ENCODE data around the gene ACBD4.
"Not testable (repeated sequence)": the region's sequence is repeated elsewhere in the genome, so short reads cannot be mapped to it uniquely, and the experiment has no call there.

Gene ACBD4

DNA sequence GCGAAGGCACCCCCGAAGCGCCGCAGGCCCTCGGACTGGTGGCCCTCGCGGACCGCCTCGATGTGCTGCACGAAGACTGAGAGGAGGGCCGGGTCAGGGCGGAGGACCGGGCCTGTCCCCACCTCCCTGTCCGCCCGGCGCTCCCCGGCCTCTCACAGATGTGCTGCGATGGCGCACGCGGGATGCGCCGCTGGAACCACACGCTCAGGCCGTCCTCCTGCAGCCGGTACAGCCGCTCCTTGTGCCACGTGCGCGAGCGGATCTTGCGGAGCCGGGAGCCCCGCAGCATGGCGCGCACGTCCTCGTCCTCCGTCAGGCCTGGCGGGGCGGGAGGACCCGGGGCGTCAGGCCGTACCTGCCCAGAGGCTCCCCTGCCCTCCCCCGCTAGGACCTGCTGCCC lies 14.4 kb upstream of the ACBD4 start:
- no peak for DNase-seq

DNA sequence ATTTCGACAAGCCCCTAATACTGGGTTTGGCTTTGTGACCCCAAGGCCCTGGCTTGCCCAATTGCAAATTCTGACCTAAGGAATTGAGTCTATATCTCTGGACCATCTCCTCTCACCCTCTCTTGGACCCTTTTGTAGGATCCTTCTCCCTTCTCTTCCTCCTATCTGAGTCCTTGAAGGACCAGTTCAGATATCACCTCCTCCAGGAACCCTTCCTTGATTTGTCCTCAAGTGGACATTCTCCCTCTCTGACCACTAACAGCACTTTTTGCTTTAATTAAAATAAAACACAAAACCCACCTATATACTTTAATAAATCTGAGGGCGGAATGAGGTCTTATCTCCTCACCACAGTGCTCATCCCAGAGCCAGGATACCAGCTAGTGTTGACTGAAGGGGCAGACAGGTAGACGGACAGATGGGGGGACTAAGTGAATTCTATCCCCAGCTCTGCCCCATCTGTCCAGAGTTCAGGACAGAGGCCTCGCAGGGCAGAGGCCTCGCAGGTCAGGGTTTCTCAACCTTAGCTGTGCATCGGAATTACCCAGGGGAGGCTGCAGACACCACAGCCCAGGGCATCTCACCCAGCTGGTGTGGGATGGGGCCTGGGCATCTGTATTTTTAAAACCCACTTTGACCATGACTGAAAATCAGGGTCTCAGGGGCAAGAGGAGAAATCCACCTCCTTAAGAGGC lies 12.3 kb upstream of the ACBD4 start:
- no peak for DNase-seq

DNA sequence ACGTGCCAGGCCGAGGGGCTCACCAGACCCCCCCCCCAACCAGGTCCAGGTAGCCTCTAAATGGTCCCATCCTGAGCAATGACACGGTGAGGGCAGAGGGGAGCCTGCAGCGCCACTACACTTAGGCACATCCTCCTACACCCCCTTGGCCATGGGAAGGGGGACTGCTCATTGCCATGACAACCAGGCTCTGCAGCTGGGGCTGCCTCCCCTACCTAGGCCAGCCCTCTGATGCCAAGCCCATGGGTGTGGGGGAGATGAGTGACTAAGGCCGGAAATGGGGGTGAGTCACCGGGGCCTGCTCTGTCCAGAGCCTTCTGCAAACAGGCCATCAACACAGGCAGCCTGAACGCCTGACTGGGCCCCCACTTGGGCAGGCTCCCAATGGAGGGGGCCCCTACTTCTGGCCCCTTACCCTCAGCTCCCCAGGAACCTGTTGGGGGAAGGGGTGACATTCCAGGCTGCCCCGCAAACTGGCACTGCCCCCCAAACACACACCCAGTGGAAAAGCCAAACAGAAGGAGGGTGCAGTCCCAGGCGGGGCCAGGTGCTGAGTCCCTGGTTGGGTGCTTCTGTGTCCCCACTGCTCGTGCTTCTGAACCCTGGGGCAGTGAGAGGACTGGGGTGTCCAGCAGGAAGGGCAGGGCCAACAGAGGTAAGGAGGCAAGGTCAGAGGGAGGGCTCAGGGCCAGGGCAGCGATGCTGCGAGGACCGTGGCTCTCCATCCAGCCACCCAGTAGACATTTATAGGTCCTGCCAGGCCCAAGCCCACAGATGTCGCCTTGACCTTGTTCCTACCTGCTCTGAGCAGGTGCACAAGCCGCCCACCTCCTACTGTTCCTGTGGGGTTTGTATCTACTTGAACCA lies 11.3 kb upstream of the ACBD4 start:
- DNase-seq: no peak

GRCh38 chr17:45124797-45125122 lies 10.7 kb upstream of the ACBD4 start:
- DNase-seq: not testable (repeated sequence)

DNA sequence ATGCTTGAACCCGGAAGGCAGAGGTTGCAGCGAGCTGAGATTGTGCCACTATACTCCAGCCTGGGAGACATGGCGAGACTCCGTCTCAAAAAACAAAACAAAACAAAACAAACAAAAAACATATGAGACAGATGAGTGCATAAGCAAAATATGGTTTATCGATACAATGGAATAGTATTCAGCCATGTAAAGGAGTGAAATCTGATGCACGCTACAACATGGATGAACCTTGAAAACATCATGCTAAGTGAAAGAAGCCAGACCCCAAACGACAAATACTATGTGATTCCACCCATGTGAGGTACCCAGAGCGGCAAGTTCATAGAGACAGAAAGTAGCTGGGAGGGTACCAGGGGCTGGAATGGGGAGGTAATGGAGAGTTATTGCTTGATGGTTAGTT lies 10.0 kb upstream of the ACBD4 start:
- DNase-seq: no peak

DNA sequence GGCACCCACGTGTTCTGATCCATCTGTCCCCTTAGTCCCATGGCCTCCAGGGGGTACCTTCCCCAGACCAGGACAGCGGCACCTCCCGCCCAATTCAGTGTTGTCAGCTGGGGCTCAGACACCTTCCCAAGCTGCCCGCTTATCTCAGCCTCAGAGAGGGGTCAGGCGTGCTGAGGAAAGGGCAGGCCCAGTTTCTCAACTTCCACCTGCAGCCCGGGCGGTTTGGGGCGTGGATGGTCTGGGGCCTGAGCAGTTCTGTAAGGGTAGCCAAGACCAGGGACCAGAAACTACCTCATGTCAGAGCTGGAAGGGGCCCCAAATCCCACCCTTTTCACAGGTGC lies 8.3 kb upstream of the ACBD4 start:
- no peak for DNase-seq

DNA sequence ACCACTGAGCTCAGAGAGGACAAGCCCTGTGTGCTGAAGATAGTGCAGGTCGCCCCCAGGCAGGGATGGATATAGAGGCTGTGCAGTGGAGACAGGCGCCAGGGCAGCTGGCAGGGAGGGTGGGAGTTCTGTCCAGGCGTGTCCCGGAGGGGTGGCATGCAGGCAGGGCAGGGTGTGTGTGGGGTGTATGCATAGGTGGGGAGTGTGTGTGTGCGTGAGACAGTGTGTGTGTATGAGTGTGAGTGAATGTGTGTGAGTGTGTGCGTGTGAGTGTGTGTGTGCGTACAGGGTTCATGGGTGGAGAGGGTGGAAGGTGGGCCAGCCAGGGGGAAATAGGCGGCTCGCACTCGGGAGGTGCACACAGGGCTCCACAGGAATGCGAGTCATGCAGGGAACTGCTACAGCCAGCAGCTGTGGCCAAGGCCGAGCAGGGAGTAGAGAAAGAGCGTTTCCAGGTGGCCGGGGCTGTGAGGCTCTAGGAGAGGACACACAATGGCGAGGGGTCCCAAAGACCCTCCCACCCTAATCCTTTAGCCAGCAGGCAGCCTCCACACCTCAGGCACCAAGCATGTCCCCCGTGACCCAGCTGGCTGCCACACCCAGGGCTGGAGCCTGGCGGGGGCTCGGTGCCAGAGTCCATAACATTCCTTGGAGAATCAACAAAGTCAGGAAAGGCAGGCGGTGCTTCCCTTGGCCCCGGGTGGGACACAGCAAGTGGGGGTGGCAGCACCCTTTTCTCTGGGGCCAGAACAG lies 7.8 kb upstream of the ACBD4 start:
- DNase-seq: no peak

DNA sequence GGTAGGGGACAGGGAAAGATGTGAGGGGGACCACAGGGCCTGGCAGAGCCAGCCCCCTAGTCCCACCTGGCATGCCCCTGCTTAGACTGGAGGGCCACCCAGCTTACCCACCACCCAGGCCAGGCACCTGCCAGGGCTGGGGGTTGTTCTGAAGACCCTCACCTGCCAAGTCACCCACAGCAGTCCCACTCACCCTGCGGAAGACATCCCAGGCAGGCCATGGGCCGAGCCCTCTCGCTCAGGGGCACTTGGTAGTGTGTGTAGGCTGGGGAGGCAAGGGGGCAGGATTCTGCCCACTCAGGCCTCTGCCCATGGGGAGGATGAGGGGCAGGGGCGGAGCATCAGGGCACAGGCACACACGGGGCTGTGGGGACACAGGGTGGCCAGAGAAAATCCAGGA lies 7.2 kb upstream of the ACBD4 start:
- DNase-seq: no peak

- no peak for DNase-seq
These were observed 6.5 kb upstream of the ACBD4 start for GRCh38 chr17:45128989-45129388.

GRCh38 chr17:45129426-45129939 lies 6.0 kb upstream of the ACBD4 start:
- no peak for DNase-seq

DNA sequence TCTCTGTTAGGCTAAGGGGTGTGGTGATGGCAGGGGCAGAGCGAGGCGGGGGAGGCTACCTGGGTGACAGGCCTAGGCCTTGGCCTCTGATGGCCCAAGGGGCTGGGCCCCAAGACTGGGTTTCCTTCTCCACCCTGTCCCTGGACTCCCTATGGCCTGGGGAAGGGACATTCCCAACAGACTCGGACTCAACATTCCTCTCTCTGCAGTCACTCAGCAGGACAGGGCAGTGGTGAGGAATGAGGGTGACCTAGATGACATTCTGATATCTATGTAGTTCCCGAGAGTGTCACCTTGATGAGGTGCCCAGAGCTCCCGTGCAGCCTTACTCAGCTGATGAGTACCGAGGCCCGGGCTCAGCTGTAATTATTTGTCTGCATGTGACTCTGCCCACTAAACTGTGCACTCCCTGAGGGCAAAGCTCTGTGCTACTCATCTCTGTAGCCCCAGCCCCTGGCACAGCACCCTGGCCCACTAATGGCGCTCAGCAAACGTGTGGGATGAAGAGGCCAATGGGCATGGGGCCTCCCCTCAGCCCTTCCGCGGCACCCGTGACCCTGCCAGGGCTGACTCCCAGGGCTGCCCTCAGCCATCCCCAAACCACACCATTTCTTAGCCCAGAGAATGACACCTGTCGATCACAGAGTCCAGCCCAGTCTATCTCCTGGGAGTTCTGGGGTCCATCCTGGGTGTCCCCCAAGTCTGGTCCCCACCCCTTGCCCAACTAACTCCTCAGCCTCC lies 5.4 kb upstream of the ACBD4 start:
- no peak for DNase-seq

- no peak for DNase-seq
These were observed 4.5 kb upstream of the ACBD4 start for GRCh38 chr17:45130681-45131615.

DNA sequence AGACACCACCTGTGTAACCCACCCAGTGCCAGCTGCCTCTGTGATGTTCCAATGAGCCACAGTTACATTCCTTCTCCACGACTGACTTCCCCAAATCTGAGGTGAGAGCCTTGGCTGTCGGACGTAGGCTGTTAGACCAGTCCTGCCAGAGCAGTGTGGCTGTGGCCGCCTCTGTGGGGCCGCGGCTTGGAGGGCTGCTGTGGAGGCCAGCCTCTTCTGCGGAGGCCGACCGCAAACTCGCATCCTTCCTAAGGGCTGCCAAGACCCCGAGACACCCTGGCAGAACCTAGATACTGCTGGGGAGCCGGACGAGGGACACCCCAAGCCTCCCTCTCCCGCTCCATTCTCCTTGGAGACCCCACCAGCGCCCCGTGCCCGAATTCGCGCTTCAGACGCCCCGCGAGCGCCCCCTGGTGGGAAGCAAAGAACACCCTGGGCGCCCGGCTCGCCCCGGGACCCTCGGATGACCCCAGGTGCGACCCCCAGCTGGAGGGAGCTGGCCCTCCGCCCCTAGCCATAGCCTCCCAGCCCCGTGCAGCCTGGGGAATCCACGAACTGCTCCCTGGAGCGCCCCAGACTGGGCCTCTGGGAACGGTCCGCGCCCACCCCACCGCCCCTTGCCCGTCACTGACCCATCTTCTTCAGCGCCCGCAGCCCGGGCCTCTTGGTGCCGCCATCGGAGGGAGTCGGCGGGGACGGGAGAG lies 3.7 kb upstream of the ACBD4 start:
- DNase-seq: no peak

DNA sequence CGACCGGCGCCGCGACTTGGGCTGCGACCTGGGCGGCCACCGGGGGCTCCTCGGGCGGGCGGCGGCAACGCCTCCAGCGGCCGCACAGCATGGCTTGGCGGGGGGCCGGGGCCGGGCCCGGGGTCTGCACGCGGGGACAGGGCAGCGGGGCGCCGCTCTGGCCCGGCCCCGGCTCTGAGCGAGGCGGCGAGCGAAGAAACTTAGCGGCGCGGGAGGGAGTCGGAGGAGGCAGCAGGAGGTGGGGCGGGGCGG lies 3.2 kb upstream of the ACBD4 start, which contains the start of gene PLCD3:
Gene PLCD3, minus strand, starts transcription at position 196 of the 252 bp plus-strand sequence. Its CDS starts 105 bp downstream, at position 91.
- no peak for DNase-seq

GRCh38 chr17:45132572-45133463 lies 2.7 kb upstream of the ACBD4 start:
- DNase-seq: no peak

GRCh38 chr17:45135978-45136791 lies 698 bp downstream of the ACBD4 start:
- DNase-seq: no peak

DNA sequence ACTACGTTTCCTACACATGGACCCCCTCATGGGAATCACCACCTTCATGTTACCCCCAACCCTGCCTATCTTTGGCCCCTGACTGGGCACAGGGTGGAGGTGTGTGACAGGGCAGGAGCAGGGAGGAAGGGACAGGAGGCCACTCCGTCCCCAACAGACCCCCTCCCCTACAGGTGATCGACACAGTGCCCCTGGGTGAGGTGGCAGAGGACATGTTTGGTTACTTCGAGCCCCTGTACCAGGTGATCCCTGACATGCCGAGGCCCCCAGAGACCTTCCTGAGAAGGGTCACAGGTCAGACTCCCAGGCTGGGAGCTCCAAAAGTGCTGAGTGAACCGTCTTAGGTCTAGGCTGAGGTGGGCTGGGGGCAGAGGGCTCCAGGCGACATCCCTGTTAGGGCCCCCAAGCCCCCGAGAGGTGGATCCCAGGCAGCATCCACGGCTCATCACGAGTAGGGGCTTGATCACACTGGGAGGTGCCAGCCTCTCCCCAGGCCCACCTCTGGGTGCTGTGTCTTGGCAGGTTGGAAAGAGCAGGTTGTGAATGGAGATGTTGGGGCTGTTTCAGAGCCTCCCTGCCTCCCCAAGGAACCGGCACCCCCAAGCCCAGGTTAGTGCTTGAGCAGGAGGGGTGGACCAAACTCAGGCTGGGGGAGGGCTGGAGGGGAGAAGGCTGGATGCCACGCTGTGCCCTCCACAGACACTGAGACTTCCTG lies 1.5 kb downstream of the ACBD4 start:
- no peak for DNase-seq

GRCh38 chr17:45137561-45138305 lies 2.2 kb downstream of the ACBD4 start:
- DNase-seq: no peak

Measured in NCI-H1417 treated with DMSO at 0.1 percent for 48 hours (cell line).